Keratinocyte (primary cell): ENCODE results near the gene ZNF680. TPM values are rescaled to one million over a fixed set of nuclear protein-coding genes. Genes with fewer than 3 reads are reported as not detected.
"Not testable (repeated sequence)": the region's sequence is repeated elsewhere in the genome, so short reads cannot be mapped to it uniquely, and the experiment has no call there.

Experiments
- DNase-seq: peaks from one replicate; pipeline ENCODE4 v3.0.0-alpha.2; 2011; ENCODE audit warnings: low read depth, missing footprints, low spot score
- FAIRE-seq: peaks from 2 replicates; lab custom pipeline; 2011; peaks lifted over from hg19 to GRCh38; lab: Jason Lieb, UNC
- H2AFZ ChIP-seq: 2 replicates; pipeline ENCODE4 v1.6.0; 2012; ENCODE audit warnings: low read length, control low read depth, inconsistent platforms; ENCODE audit not compliant: control insufficient read depth
- H3K27ac ChIP-seq: 2 replicates; pipeline ENCODE4 v1.5.1; 2011; ENCODE audit warnings: low read length; ENCODE audit not compliant: control insufficient read depth, insufficient read depth
- H3K27me3 ChIP-seq: 3 replicates; pipeline ENCODE4 v1.6.0; 2011; ENCODE audit warnings: low read length; ENCODE audit not compliant: control insufficient read depth, insufficient read depth; ENCODE audit errors: extremely low read depth
- H3K36me3 ChIP-seq, 2 experiments: 2 replicates in 1 of 2; 3 replicates in 1 of 2; pipeline ENCODE4 v1.5.1; 2011; ENCODE audit warnings: low read length in 2 of 2, mild to moderate bottlenecking in 1 of 2; ENCODE audit not compliant: control insufficient read depth in 2 of 2, insufficient read depth in 2 of 2; ENCODE audit errors: extremely low read depth in 1 of 2
- H3K4me1 ChIP-seq: 3 replicates; pipeline ENCODE4 v1.5.1; 2011; ENCODE audit warnings: low read length; ENCODE audit not compliant: control insufficient read depth, insufficient read depth; ENCODE audit errors: extremely low read depth
- H3K4me2 ChIP-seq: 3 replicates; pipeline ENCODE4 v1.6.0; 2011; ENCODE audit warnings: low read depth, low read length; ENCODE audit not compliant: control insufficient read depth, insufficient read depth; ENCODE audit errors: extremely low read depth
- H3K4me3 ChIP-seq, 3 experiments: fragments of 200-600 bp in 1 of 3; sonication (generic) in 1 of 3; 2 replicates in 2 of 3; 3 replicates in 1 of 3; pipeline ENCODE4 v1.5.1; 2011 to 2016; ENCODE audit warnings: low read length in 3 of 3, mild to moderate bottlenecking in 3 of 3, control low read depth in 2 of 3, inconsistent platforms in 1 of 3, low read depth in 1 of 3, mixed read lengths in 1 of 3, mixed run types in 1 of 3, moderate library complexity in 1 of 3; ENCODE audit not compliant: control insufficient read depth in 2 of 3, insufficient read depth in 2 of 3; ENCODE audit errors: extremely low read depth in 1 of 3
- H3K79me2 ChIP-seq: 2 replicates; pipeline ENCODE4 v1.6.0; 2012; ENCODE audit warnings: low read length; ENCODE audit not compliant: control insufficient read depth, insufficient read depth
- H3K9ac ChIP-seq: 3 replicates; pipeline ENCODE4 v1.6.0; 2011; ENCODE audit warnings: low read length; ENCODE audit not compliant: control insufficient read depth, insufficient read depth; ENCODE audit errors: extremely low read depth
- H3K9me1 ChIP-seq: 3 replicates; pipeline ENCODE4 v1.6.0; 2011; ENCODE audit warnings: low read length; ENCODE audit not compliant: control insufficient read depth, insufficient read depth; ENCODE audit errors: extremely low read depth
- H3K9me3 ChIP-seq: 2 replicates; pipeline ENCODE4 v1.5.1; 2012; ENCODE audit warnings: low read depth, low read length; ENCODE audit not compliant: control insufficient read depth
- H4K20me1 ChIP-seq: 3 replicates; pipeline ENCODE4 v1.6.0; 2011; ENCODE audit warnings: low read length; ENCODE audit not compliant: control insufficient read depth, insufficient read depth; ENCODE audit errors: extremely low read depth
- EZH2 ChIP-seq: IDR thresholded peaks from one replicate; pipeline ENCODE4 v1.6.1; 2012; ENCODE audit warnings: inconsistent platforms, mild to moderate bottlenecking, low read length, moderate library complexity
- dilution Hi-C: fragments of 300-500 bp; cut with MboI; formaldehyde crosslinking; loops from one replicate; pipeline ENCODE4 v1.7.0; 2020; ENCODE audit warnings: low sequenced_read_pairs; ENCODE audit not compliant: extremely low pct_ligation_motif_present
- polyA plus RNA-seq, 5 experiments: library from polyadenylated mRNA; depleted of rRNA in 3 of 5; stranded (reverse) in 3 of 5; stranded (forward) in 1 of 5; unstranded in 1 of 5; fragments of >200 nt; gene quantifications; 1 replicate in 1 of 5; 2 replicates in 3 of 5; 3 replicates in 1 of 5; pipeline versions ENCODE4 v1.2.1 to v1.2.3, GENCODE V29; 2011 to 2012; ENCODE audit warnings: missing spikeins in 2 of 5, low read depth in 1 of 5, low replicate concordance in 1 of 5
- TF ChIP-seq, protein P1 (sequence below), 3 experiments: IDR thresholded peaks in 1 of 3; conservative IDR thresholded peaks in 1 of 3; optimal IDR thresholded peaks in 1 of 3; 2 replicates in 2 of 3; 3 replicates in 1 of 3; pipeline versions ENCODE3 to v1.5.1; 2011; ENCODE audit warnings: low read length in 3 of 3, mild to moderate bottlenecking in 3 of 3, moderate library complexity in 2 of 3, control low read depth in 1 of 3, inconsistent platforms in 1 of 3; ENCODE audit not compliant: insufficient read depth in 2 of 3; ENCODE audit errors: extremely low read depth in 1 of 3

The ZNF680 gene
- polyA plus RNA-seq, 1 donor (not counting 4 experiments of a cell fraction or from before 2014, with no cell fraction given), result 4.5 TPM

DNA sequence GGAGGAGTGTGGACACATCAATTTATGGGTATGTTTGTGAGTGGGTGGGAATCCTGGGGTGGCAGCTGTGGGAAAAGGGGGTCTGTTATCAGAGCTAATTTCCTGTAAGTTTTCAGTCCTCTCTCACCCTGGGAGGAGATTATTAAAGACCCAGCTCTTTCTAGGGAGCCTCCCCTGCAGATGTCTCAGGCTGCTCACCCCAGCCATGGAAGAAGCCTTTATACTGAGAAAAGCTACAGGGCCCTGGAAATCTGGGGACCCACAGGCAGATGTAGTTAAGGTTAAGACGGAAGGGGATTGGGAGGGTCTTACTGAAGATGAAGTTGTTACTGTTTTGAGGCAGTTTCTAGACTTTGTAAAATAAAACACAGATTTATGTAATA, 4.6 kb downstream of the ZNF680 start:
- no peak for DNase-seq
- Histone ChIP-seq H3K36me3 (no peaks in the 10 kb centered on the region), H3K4me1 (peaks cover 3% of the 10 kb centered on the region), H3K4me2 (no peak overlapping the region), H3K9me1 (no peaks in the 10 kb centered on the region), H3K4me3 (no peak overlapping the region), H3K9ac (no peak overlapping the region), H3K9me3 (no peaks in the 10 kb centered on the region), H3K79me2 (peaks cover 56% of the 10 kb centered on the region), H2AFZ (no peak overlapping the region), H3K27ac (no peak overlapping the region), H4K20me1 (no peaks in the 10 kb centered on the region), H3K27me3 (no peaks in the 10 kb centered on the region)
- TF ChIP-seq EZH2, result no peak
- dilution Hi-C loops, result no loop called here
- FAIRE-seq, result no peak

DNA sequence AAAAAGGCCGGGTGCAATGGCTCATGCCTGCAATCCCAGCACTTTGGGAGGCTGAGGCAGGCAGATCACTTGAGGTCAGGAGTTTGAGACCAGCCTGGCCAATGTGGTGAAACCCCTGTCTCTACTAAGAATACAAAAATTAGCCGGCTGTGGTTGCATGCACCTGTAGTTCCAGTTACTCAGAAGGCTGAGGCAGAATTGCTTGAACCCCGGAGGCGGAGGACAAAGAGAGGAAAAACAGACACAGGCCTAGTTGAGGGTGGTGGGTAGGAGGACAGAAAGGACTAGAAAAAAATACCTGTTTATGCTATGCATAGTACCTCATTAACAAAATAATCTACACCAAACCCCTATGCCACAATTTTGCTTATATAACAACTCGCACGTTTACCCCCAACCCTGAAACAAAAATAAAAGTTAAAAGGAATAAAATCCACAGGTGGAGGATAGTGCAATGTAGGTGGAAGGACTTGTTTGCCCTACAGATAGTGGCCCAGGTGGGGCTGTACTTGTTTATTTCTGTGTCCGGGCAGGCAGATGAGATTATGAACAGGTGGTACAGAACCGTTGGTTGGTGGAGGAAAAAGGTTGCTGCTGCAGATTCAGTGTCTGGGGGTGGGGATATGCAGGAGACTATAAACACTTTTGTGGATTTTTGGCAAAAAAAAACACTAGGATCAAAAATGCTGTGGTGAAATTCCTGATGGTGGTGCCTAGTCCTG, 5.1 kb downstream of the ZNF680 start:
- Histone ChIP-seq H3K9me1 (no peaks in the 10 kb centered on the region), H3K9me3 (no peaks in the 10 kb centered on the region), H3K79me2 (peaks cover 56% of the 10 kb centered on the region), H3K9ac (no peak overlapping the region), H2AFZ (no peak overlapping the region), H3K4me2 (no peak overlapping the region), H3K4me3 (no peak overlapping the region), H3K36me3 (no peaks in the 10 kb centered on the region), H4K20me1 (no peaks in the 10 kb centered on the region), H3K4me1 (peaks cover 3% of the 10 kb centered on the region), H3K27me3 (no peaks in the 10 kb centered on the region), H3K27ac (no peak overlapping the region)
- dilution Hi-C loops, result no loop called here
- DNase-seq (no peak), FAIRE-seq (no peak)
- TF ChIP-seq EZH2, result no peak
- TF ChIP-seq, protein P1, sequence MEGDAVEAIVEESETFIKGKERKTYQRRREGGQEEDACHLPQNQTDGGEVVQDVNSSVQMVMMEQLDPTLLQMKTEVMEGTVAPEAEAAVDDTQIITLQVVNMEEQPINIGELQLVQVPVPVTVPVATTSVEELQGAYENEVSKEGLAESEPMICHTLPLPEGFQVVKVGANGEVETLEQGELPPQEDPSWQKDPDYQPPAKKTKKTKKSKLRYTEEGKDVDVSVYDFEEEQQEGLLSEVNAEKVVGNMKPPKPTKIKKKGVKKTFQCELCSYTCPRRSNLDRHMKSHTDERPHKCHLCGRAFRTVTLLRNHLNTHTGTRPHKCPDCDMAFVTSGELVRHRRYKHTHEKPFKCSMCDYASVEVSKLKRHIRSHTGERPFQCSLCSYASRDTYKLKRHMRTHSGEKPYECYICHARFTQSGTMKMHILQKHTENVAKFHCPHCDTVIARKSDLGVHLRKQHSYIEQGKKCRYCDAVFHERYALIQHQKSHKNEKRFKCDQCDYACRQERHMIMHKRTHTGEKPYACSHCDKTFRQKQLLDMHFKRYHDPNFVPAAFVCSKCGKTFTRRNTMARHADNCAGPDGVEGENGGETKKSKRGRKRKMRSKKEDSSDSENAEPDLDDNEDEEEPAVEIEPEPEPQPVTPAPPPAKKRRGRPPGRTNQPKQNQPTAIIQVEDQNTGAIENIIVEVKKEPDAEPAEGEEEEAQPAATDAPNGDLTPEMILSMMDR (optimal IDR thresholded peaks at IDR 0.05 in 1 of 3, IDR thresholded peaks at IDR 0.05 in 1 of 3, conservative IDR thresholded peaks at IDR 0.05 in 1 of 3; ENCODE audit: extremely low read depth in 1 of 3, insufficient read depth in 2 of 3, low read length in 3 of 3), result no peak

DNA sequence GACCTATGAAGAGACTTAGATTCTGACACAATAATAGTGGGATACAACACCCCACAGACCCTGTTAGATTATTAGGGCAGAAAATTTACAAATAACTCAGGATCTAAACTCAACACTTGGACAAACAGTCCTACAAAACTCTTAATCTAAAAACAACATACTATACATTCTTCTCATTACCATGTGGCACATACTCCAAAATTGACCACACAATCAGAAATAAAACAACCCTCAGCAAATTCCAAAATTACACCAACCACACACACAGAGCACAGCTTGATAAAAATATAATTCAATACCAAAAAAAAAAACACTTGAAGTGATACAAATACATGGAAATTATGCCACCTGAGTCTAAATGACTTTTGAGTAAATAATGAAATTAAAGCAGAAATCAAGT, 7.8 kb downstream of the ZNF680 start:
- Histone ChIP-seq H3K4me3 (no peak overlapping the region), H4K20me1 (no peaks in the 10 kb centered on the region), H3K9ac (no peak overlapping the region), H2AFZ (no peak overlapping the region), H3K9me3 (no peaks in the 10 kb centered on the region), H3K9me1 (no peaks in the 10 kb centered on the region), H3K79me2 (peaks cover 47% of the 10 kb centered on the region), H3K27ac (no peak overlapping the region), H3K36me3 (no peaks in the 10 kb centered on the region), H3K27me3 (no peaks in the 10 kb centered on the region), H3K4me2 (no peak overlapping the region), H3K4me1 (no peaks in the 10 kb centered on the region)
- FAIRE-seq, result no peak
- dilution Hi-C loops, result no loop called here
- no peak for TF ChIP-seq EZH2
- TF ChIP-seq, protein P1 (optimal IDR thresholded peaks at IDR 0.05 in 1 of 3, IDR thresholded peaks at IDR 0.05 in 1 of 3, conservative IDR thresholded peaks at IDR 0.05 in 1 of 3; ENCODE audit: extremely low read depth in 1 of 3, insufficient read depth in 2 of 3, low read length in 3 of 3), result no peak
- no peak for DNase-seq

DNA sequence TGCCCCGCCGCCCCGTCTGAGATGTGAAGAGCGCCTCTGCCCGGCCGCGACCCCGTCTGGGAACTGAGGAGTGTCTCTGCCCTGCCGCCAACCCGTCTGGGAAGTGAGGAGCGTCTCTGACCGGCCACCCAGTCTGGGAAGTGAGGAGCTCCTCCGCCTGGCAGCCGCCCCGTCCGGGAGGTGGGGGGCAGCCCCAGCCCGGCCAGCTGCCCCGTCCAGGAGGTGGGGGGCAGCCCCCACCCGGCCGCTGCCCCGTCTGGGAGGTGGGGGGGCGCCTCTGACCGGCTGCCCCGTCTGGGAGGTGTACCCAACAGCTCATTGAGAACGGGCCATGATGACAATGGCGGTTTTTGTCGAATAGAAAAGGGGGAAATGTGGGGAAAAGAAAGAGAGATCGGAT, 8.7 kb downstream of the ZNF680 start:
- dilution Hi-C loops, FAIRE-seq, H3K9me1 ChIP-seq, H2AFZ ChIP-seq, H3K27ac ChIP-seq, H3K9me3 ChIP-seq, H3K4me1 ChIP-seq, H3K4me2 ChIP-seq, H3K4me3 ChIP-seq, H3K36me3 ChIP-seq, H3K27me3 ChIP-seq, H3K9ac ChIP-seq, DNase-seq, H4K20me1 ChIP-seq: not testable (repeated sequence)
- H3K79me2 ChIP-seq, result peaks cover 49% of the 10 kb centered on the region
